ENCODE measurements around the gene TCTA.

The TCTA gene

GRCh38 chr3:49410846-49411534 lies 1.2 kb upstream of the TCTA start:
- no peak for DNase-seq

DNA sequence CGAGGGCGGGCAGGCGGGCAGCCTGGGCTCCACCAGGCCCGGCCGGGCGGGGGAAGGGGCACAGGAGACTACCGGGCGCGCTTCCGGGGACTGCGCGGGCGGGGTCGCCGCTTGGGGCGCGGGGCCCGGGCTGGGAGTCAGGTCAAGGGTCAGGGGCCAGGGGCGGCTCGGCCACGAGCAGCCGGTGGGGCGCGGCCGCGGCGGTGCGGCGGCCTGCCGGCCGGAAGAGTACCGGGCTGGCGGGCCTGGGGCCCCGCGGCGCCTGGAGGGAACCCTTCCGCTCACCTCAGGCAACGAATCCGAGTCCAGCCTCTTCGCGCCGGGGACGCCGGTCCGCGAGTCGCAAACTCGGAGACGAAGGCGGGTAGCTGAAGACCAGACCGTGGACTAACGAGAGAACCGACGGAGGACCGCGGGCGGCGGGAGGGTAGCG lies 672 bp upstream of the TCTA start:
- DNase-seq = peak; percentile 61

DNA sequence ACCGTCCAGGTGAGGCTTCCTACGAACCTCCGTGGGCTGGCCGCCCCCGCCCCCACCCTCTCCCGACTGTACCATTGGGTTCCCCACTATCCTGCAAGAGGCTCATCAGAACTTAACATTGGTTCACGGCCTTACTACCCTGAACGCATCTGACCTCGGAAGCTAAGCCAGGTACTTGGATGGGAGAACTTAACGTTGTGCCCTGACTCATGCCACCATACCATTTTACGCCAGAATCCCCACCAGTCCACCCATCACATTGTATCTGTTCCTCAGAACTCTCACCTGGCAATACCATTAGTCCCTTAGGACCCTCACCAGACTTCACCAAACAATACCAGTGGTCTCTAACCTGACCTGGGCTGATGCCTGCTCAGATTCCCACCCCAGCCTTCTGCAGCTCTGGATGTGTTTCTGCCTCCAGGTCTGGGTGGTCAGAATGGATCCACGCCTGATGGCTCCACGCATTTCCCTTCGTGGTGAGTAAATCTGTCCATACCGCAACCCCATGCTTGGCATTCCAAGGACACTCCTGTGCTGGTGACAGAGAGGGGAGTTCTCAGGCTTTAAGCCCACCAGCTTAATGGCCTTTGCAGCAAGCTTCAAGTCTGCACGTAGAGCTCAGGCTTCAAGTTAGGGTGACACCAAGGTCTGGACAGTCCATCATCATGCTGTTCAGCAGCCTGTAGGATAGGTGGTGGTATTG lies 562 bp downstream of the TCTA start:
- DNase-seq = no peak

- DNase-seq = no peak
These were observed 1.1 kb downstream of the TCTA start for GRCh38 chr3:49413338-49413734.

DNA sequence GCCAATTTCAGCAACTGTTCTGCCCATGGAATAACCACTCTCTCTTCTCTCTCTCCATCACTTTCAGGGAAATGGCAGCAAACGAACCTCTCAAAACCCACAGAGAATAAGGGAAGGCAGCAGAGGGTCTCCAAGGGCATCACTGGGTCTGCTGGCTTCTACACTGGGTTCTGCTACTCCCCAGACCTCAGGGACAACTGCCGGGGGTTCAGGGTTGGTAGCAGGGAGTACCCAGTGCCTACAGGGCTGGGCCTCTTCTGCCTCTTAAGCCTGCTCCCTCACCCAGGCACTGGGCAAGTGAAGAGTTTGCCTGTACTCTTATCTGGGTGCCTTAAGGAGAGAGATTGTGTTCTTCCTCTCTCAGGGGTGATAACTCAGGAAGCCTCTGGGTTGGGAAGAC lies 2.5 kb downstream of the TCTA start:
- no peak for DNase-seq

- peak; percentile 64 for DNase-seq
These were observed 3.8 kb downstream of the TCTA start for GRCh38 chr3:49415931-49416601.

DNA sequence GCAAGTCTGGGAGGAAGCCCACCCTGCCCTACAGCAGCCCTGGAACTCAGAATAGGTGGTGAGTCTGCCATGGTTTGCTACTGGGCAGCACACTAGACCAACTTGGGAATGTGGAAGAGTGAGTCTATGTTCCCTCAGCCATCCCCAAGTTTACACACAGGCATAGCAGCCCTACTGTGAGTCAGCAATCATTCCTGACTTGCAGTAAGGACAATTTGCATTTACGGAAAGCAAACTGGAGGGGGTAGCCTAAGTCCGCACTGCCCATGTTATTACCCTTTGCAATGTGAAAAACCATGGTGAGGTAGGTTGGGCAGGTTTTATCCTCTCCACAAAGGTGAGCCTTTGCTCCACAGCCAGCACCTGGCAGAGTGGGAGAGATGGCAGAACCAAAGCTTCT lies 4.6 kb downstream of the TCTA start:
- no peak for DNase-seq

DNA sequence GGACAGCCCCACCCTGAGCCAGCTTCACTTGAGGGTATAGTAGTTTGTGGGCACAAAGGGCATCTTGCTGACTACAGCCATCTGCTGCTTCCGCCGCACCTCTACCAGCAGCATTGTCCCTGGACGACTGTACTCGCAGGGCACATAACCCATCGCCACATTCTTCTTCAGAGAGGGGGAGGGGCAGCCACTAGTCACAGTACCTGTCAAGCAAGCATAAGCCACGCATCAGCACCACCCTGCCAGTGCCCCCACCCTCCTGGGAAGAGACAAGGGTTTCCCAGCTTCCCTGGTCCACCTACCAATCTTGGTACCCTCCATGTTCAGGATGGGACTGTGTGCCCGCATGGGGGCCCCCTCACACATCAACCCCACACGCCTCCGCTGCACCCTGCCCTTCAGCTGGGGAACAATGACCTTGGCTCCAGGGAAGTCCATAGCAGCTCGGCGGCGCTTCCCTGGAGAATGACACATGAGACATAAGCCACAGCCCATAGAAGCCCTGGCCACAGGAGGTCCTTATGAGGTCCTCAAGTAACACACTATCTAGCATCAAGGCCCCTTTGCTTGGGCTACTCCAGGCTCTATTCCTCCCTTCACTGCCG lies 5.4 kb downstream of the TCTA start:
- no peak for DNase-seq

- peak; percentile 19 for DNase-seq
These were observed 9.7 kb downstream of the TCTA start for GRCh38 chr3:49421890-49422378.

DNA sequence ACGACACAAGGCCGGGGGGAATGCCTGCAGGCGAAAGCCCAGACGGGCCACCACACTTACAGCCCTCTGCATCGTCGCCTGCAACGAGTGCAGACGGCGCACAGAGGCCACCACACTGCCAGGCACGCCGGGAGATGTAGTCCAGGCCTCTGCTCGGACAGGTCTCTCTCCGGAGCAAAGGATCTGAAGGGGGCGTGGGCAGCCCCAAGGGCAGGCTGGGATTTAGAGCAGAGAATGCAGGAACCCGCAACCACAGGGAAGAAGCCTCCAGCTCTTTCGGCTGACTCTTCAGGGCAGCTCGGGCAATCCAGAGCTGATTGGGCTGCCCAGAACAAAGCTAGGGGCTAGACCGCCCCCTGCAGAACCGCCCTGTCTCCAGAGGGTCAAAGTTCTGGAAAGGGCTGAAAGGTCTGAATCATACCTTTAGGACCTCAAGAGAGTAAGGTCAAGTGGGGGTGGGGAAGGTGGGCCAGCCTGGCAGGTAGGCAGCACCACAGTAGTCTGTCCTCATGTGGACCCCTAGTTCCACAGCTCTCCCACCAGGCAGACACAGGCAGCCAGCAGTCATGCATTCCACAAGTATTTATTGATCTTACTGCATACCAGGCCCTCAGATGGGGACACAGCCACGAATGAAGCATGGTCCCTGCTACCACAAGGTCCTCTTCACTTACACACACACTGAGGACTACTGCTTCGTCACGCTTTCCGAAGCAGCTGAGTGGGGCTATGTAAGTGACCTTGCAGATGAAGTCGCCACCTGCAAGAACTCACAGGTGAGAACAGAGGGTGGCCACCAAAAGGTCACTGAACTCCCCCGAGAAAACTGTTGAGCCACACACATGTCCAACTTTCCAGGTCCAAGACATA lies 10.4 kb downstream of the TCTA start, which contains the start of gene AMT:
Gene AMT (minus strand): TSS at position 95 of the 870 bp plus-strand sequence. CDS start 23 bp downstream, at position 72.
- no peak for DNase-seq

DNA sequence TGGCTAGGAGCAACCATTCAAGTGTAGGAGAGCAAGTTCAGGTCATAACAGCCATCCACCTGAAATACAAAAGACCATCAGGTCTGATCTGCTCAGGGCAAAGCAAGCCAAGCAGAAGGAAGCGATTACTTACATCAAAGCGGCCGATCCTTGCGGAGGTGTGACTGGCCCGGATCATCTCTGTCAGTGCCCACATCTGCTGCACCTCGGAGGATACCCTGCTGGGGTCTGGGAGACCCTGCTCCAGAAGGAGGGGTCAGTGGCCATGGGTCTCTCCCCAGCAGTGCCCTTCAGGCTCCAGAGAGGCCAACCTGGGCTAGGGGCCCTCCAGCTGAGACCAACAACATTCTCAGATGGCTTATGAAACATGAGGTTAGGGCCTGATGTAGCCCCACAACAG lies 12.6 kb downstream of the TCTA start:
- no peak for DNase-seq

GRCh38 chr3:49427586-49427985 lies 15.4 kb downstream of the TCTA start:
- no peak for DNase-seq

DNA sequence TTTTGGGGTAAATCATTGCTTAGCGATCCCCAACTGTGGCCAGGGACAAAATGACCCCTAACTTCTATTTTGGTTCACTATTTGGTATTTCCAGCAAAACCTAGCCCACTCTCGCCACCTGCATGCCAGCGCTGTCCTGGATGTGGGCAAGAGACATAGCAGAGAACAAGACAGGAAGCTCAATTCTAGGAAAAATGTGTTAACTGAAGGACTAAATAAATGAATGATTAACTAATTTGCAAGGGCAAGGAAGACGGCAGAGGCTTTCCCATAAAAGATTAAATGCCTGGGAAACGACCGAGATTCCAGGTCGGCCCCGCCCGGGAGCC lies 16.5 kb downstream of the TCTA start:
- peak; percentile 21 for DNase-seq

GRCh38 chr3:49434731-49435130 lies 22.5 kb downstream of the TCTA start:
- DNase-seq = no peak

DNA sequence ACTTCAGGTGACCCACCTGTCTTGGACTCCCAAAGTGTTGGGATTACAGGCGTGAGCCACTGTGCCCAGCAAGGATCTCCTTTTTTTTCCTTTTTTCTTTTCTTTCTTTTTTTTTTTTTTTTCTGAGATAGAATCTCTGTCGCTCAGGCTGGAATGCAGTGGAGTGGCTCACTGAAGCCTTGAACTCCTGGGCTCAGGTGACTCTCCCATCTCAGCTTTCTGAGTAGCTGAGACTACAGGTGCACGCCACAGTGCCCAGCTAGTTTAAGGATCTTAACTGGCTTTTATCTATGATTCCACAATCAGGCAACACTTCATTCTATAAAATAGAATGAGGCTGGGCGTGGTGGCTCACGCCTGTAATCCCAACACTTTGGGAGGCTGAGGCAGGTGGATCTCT lies 33.2 kb downstream of the TCTA start:
- no peak for DNase-seq

- DNase-seq = no peak
These were observed 41.4 kb downstream of the TCTA start for GRCh38 chr3:49453621-49454020.

DNA sequence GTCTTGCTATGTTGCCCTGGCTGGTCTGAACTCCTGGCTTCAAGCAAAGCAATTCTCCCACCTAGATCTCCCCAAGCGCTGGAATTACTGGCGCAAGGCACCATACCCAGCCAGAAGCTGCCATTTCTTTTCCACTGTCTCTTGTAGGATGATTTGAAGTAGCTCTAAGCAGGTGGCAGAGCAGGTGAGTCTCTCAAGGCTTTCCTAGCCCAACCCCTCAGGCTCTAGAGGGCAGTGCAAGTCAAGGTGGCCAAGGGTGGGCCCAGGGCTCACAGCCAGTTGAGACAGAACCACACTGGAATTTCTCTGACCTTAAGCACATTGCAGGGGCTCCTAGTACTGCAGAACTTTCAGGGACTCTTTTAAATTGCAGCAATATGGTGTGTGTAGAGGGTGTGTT lies 42.2 kb downstream of the TCTA start:
- DNase-seq = no peak

GRCh38 chr3:49454898-49455681 lies 42.9 kb downstream of the TCTA start:
- no peak for DNase-seq

DNA sequence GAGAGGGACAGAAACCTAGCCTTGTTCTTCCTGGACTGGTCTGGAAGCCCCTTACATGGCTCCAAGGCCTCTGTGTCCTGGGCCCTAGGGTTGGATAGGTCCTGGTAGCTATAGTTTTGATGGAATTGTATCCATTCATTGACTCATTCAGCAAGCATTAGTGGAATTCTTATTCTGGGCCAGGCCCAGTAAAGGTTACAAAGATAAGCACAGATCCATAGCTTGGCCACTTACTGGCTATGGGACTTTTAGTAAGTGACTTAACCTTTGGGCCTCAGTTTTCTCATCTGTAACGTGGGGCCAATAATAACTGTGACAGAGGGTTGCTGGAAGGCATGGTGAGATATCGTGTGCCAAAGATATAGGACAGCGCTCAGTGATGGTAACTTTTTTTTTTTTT lies 44.2 kb downstream of the TCTA start:
- DNase-seq = no peak

DNA sequence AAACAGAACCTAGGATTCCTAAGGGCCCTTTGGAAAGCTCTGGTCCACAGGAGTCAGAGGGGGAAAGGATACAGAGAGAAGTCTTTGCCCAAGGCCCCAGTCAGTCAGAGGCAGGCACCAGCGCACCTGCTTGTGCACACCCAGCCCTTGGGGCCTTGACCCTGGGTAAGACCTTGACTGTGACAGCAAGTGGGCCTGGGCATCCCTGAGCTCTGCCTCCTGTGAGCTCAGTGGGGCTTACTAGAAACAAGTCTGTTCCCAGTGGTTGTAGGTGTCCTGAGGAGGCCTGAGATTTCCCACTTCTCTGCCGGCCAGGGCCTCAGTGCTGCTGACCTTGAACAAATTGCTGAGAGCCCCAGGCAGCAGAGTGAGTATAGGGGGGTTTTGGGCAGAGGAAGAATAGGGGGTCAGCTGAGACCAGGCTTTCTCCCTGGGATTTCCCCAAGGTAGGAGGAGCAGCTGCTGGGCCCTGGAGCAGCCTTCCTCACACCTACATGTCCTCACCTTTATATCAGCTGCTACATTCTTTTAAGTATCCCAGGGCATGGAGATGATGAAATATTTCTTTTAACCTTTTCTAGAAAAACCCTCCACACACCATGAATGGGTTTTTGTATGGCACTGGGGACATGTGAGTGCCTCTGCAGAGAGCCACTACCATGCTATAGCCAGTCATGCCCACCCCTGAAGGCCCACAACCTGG lies 48.1 kb downstream of the TCTA start:
- no peak for DNase-seq

DNA sequence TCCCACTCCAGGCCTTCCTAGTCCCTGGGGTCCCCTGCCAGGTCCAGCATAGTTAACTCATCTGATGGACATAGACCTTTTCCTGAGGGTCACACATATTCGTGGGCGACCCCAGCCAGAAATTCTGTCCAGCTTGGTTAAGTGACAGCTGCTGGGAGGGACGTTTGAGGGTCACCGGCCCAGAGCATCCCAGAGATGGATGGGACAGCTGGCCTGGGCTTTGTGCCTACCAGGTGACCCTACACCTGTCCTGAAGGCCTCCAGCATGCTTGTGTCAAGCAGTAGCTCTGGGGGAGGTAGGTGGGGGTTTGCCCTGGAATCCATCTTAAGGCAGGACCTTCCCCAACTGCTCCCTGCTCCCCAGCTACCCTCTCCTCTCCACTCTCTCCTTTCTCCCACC lies 48.7 kb downstream of the TCTA start:
- no peak for DNase-seq
